ENCODE results near the gene ADGRB3.

GRCh38 chr6:68727699-68728098 is 92.6 kb downstream of the ADGRB3 start:
- no peak for TF ChIP-seq CTCF (IDR thresholded peaks at IDR 0.05)
- TF ChIP-seq EZH2 (IDR thresholded peaks at IDR 0.05), result no peak

All from neural progenitor cell (in vitro differentiated cells).